Stimulated activated naive CD8-positive, alpha-beta T cell treated with anti-CD3 and anti-CD28 coated beads, Interleukin-15, Interleukin-2, amounts not matched to agents 100 U/mL and 50 U/mL, for 24 hours (primary cell): ENCODE measurements around the gene HES7.

Experiments used
- ATAC-seq: fragments of 150-1000 bp; cut with Tn5 transposase; one replicate; pipeline ENCODE4 v1.10.0; 2021
- DNase-seq: peaks from one replicate; pipeline ENCODE4 v3.0.0; 2021

The HES7 gene

DNA sequence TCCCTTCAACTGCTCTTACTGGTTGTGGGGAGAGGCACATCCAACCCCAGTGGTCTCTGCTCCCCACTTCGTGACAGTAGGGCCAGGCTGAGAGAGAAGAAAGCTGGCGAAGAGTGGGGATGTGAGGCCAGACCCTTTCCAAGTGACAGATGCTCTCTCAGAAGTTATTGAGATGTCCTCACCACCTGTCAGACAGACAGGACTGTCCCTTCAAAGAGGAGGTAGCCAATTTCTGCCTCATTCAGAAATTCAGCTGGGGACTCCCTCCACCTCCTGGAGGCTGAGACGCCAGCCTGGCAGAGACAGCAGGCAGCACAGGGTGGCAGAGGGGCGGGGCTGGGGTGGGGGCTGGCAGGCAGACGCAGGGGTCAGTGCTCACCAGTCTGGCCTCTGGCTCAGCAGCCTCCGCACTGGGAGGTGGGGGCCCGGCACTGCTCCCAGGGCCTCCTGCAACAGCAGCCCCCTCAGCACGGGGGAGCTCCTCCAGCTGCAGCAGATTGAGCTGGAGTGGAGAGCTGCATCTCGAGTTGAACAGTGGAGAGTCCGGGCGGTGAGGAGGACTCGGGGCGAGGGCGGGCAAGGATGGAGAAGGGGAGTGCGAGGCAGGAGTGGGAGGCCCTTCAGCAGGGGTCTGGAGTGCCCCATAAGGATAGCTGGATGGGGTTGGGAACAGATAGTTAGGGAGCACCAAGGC, 19.1 kb upstream of the HES7 start:
- ATAC-seq (no peak), DNase-seq (no peak)

DNA sequence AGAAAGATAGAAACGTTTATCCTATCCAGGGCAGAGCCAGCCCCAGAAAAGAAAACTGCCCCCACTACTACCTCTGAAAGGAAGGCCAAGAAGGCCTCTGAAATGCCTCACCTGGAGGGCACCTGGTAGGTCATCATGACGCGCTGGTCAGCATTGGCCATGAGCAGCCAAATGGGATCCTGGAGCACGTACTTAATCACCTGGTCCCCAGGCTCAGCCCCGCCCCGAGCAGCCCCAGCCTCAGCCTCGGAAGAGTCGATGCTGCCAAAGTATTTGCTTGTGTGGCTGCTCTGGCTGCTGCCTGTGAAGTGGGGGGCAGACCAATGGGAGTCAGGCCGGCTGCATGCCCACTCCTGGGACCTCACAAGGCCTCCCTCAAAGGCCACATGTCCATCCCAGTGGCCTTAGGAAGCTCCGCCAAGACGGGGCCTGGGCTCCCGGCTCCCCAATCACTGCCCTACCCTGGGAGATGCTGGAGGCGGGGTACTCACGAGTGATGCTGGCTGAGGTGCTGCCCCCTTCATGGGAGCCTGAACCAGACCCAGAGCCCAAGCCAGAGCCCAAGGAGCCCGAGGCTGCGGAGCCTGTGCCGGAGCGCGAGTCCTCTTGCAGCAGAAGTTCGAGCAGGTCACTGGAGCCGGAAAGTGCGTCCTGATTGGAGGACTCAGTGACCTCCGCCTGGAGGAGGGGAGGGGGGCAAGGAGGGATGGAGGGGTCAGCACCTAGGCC, 18.4 kb upstream of the HES7 start:
- no peak for ATAC-seq
- no peak for DNase-seq

DNA sequence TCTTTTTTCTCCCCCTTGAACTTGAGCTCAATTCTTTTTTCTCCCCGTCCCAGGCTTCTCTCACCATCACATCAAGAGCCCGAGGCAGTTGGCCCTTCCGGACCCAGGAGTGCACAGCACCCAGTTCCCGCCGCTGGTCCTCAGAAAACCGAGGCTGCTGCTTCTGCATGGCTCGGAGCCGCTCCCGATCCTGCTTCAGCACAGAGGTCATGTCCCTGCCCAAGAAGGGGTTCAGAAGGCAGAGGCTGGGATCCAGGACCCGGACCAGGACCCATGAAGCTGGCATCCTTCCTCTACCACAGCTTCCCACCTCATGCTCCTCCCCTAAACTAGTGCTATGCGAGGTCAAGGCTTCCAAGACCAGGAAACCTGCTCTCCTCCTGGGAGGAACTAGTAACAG, 17.8 kb upstream of the HES7 start:
- DNase-seq = no peak
- no peak for ATAC-seq

DNA sequence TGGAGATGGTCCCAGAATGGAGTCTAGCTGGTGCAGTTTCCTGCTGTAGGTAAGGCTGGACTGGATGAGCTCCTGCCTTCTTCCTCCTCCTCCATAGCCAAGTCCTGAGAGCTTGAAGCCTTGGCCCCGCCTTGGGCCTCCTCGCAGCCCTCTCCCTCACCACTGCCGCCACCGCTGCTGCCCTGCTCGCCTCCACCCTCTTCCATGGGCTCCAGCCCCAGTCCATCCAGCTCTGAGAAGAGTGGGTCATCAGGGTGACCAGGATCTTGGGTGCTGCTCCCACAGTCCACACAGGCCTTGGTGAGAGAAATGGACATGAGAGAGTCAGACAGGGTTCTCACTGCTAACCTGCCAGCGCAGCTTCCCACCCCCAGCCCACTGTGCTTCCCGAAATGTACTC, 17.1 kb upstream of the HES7 start:
- DNase-seq (no peak), ATAC-seq (no peak)

DNA sequence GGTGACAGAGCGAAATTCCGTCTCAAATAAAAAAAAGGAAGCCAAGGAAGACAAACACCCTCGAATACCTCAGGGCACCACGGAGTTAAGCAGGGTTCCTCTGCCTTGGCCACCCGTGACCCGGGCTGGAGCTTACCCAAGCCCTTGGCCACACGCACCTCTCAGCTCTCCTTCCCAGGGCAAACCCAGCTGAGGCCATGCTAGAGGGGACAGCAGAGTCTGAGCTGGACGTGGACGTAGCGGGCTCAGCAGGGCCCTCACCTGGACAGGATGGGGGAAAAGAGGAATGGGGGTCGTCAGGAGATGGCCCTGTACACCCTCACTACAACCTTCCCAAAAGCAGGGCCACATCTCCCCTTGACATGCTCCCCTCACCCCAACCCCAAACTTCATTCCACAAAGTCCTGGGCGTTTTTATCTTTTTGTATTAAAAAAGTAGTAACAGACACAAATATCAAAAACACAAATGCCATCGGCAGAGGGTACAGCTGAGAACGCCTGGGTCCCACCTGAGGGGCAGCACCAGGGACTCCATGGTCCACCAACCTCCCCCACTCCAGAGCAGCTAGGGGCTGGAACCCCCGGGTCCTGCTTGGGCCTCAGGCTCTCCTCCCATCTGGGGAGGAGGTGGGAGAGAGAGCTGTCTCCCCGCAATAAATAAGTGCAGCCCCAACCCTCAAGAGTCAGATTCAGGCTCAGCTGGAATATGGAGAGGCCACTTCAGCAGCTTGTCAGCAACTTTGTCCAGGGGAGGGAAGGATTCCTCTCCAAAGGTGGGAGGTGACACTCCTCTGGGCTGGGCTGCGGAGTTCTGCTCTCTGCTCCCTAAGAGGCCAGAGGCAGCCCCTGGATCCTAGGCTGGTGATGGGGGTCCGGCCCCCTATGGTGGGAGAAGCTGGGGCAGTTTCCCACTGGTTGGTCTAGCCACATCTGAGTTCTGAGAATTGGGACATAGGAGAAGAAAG, 16.4 kb upstream of the HES7 start:
- ATAC-seq = no peak
- no peak for DNase-seq

DNA sequence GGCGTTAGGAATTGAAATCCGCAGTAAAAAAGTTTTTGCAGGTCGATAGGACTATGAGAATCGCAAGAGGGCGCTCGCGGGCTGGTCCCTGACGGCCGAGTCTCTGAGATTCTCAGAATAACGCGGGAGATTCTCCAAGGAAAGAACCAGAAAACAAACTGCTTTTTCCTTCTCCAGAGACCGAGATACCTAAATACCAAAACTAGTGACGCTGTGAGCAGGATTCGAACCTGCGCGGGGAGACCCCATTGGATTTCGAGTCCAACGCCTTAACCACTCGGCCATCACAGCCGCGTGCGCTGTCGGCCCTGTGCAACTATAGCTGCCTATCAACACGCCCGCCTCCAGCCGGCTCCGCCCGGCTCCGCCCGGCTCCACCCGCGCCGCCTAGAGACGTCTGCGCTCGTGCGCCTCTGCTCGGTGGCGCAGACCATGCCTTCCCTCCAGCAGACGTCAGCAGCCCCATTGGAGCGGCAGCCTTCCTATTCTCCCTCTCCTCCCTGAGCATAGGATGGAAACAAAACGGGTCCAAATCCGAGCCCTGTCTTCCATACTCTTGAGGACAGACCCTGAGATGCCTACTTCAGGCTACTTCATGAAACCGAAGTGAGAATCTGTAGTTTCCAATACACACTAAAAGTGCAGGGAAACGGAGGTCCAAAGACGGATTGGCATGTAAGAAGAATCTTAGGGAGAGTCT, 14.9 kb upstream of the HES7 start:
- ATAC-seq (peak; percentile 93), DNase-seq (peak; percentile 97)

DNA sequence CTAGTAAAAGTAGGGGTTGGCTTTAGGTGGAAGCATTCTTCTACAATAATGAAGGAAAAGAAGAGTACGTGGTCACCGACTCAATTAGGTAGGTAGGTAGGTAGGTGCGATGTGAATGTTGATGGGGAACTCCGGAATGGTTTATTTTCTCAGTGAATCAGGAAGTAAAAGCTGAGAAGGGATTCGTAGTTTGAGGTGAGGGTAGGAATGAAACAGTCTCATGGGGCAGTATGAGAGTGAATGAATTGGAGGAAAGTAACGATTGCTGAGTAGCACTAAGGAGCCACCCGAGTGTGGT, 14.4 kb upstream of the HES7 start:
- ATAC-seq (no peak), DNase-seq (no peak)

DNA sequence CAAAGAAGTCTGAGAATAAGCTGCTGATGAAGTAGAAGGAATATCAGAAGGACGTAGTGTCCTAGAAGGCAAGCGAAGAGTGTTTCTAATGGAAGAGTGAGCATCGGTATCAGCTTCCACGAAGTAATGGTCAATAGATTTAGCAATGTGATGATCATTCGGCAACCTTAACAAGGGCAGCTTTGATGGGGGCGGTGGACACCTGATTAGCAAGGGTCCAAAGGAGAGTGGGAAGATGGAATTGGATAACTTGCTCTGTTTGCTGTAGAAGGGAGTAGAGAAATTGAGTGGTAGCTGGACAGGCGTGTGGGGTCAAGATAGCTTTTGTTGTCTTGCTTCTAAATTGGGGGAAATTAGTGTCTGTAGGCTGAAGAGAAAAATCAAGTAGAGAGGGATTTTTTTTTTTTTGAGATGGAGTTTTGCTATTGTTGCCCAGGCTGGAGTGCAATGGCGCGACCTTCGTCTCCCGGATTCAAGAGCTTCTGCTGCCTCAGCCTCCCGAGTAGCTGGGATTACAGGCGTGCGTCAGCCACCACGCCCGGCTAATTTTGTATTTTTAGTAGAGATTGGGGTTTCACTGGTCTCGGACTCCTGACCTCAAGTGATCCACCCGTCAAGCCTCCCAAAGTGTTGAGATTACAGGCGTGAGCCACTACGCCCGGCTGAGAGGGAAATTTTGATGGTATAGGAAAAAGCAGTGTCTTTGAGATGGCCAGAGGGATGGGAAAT, 13.9 kb upstream of the HES7 start:
- no peak for ATAC-seq
- no peak for DNase-seq

DNA sequence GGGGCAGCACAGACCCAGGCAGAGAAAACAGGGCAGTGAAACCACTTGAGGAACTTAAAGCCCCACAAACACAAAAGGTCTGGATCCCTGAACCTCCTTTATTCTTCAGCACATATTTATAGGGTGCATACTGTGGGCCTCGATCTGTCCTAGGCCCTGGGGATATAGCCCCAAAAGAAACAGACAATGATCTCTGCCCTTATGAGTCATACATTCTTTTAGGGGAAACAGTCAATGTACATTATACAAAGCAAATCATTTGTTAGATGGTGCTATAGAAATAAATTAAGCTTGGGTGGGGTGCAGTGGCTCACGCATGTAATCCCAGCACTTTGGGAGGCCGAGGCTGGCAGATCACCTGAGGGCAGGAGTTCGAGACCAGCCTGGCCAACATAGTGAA, 10.0 kb upstream of the HES7 start:
- ATAC-seq (no peak), DNase-seq (no peak)

DNA sequence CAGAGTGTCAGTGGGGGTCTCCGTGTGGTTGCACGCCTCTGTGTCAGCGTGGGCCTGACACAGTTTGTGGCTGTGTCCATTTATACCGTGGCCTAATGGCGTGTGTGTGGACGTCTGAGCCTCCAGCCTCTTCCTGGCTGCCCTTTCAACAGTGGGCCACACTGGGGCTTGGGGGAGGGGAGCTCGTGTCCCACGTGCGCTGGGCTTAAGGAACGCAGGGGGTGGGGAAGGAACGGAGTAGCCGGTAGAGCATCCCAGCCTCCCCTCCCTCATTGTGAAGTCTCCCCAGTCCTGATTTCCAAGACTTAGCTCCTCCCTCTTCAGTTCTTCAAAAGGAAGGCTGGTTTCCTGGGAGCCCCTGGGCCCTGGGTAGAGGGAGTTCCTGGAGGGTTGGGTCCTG, 9.5 kb upstream of the HES7 start:
- DNase-seq = no peak
- no peak for ATAC-seq

DNA sequence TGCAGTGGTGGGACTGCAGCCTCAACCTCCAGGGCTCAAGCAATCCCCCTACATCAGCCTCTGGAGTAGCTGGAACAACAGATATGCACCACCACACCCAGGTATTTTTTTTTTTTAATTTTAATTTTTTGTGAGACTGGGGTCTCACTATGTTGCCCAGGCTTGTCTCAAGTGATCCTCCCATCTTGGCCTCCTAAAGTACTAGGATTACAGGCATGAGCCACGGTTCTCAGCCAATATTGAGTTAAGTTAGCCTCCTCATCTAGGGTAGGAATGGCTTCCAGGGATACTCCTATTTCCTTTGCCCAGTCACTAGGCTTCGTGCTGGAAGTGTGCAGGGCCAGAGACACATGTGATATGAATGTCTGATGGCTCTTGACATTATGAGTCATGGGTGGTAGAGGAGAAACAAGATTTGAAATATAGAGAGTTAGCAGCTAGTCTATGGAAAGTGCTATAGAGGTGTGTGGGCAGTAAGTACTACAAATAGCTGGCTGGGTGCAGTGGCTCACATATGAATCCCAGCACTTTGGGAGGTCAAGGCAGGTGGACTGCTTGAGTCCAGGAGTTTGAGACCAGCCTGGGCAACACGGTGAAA, 8.0 kb upstream of the HES7 start:
- peak; percentile 76 for ATAC-seq

DNA sequence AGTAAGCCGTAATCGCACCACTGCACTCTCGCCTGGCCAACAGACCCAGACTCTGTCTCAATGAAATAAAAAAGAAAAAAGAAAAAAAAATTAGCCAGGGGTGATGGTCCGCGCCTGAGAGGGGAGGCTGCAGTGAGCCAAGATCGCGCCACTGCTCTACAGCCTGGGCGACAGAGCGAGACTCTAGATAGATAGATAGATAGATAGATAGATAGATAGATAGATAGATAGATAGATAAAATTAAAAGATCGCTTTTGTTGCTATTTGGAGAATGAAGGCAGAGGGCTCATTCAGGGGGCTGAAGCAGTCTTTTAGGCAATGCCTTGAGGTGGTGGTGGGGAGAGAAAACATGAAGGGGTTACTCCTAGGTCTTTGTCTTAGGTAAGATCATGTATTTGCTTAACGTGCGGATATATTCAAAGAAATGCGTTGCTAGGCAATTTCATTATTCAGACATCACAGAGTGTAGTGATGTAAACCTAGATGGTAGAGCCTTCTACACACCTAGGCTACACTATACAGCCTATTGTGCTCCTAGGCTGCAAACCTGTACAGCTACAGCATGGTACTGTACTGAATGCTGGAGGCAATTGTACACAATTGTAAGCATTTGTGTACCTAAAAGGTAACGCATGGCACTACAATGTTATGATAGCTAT, 4.3 kb upstream of the HES7 start:
- ATAC-seq (no peak), DNase-seq (no peak)

More for the DNA sequence above, 8.0 kb upstream of the HES7 start:
- no peak for DNase-seq

DNA sequence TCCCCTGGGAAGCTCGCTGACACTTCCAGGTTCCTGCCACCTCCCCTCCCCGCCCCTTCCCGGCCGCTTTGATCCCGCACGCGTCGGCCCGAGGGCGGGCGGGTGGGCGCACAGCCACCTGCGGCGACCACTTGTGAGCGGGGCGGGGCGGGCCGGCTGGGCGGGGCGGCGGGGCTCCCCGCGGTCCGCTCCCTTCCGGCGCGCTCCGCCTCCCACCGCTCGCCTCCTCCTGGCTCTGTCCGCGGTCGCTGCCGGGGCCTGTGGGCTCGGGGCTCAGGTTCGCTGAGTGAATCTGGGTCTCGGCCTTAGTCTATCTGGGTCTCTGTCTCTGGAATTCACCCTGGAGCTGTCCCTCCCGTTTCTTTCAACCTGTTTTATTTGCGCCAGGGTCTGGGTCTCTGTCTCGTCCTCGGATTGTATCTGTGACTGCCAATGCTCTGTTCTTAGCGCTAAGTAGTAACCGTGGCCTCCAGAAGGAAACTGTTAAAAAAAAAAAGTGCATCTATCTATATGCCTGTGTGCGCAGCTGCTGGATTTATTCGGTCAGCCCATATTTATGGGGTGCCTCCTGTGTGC, 2.7 kb upstream of the HES7 start:
- ATAC-seq = peak; percentile 32

DNA sequence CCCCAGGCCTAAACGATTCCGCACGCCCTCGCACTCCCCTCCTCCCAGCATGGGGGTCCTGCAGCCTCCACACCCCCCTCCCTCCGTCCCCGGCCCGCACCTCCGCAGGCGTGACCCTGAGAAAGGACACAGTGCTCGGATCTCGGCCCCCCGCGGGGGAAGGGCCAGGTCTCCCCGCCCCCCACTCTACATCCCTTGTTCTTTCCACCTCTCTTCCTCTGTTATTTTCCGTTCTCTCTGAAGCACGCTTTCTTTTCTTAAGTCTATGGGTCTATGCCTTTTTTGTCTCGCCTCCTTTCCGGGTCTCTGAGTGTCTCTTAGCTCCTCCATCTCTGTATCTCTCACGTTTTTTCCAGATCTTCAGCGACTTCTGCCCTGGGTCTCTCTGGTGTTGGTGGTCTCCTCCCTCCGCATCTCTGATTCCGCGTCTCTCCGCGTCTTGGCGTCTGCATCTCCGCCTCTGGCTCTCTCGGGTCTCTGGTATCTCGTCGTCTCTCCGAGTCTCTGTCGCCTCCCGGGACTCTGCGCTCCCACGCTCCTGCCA, 2.1 kb upstream of the HES7 start:
- DNase-seq (peak; percentile 38), ATAC-seq (no peak)

More for the DNA sequence above, 2.7 kb upstream of the HES7 start:
- DNase-seq = peak; percentile 72

DNA sequence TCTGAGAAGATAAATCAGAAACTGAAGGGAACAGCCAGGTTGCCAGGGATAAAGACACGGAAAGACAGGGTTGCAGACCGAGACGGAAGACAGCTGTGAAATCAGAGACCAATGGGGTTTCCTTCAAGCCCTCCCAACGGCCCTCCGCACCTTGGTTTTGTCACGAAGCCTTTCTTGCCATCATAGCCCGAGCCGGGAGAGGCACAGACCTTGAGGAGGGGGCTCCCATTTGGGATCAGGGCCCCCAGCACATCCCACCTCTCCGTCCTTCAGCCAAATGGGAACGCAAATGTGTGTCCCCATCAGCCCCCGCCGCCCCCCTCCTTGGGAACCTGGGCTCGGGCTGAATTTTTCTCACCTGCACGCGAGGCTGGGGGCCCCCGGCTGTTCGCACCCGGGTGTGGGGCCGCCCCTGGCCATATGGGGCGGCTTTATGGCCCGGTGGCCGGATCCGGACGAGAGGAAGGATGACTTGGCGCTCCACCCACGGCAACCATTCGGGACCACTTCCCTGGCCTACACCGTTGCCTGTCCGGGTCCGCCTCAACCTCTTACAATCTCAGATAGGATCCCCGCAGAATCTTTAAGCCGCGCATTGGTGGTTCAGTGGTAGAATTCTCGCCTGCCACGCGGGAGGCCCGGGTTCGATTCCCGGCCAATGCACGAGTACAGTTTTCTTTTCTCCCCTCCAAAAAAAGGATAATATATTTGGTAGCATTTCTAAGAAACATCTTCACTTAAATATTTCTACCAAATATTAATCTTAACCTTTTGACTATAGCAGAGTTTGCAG, 1.4 kb upstream of the HES7 start:
- ATAC-seq (peak; percentile 41), DNase-seq (peak; percentile 90)

DNA sequence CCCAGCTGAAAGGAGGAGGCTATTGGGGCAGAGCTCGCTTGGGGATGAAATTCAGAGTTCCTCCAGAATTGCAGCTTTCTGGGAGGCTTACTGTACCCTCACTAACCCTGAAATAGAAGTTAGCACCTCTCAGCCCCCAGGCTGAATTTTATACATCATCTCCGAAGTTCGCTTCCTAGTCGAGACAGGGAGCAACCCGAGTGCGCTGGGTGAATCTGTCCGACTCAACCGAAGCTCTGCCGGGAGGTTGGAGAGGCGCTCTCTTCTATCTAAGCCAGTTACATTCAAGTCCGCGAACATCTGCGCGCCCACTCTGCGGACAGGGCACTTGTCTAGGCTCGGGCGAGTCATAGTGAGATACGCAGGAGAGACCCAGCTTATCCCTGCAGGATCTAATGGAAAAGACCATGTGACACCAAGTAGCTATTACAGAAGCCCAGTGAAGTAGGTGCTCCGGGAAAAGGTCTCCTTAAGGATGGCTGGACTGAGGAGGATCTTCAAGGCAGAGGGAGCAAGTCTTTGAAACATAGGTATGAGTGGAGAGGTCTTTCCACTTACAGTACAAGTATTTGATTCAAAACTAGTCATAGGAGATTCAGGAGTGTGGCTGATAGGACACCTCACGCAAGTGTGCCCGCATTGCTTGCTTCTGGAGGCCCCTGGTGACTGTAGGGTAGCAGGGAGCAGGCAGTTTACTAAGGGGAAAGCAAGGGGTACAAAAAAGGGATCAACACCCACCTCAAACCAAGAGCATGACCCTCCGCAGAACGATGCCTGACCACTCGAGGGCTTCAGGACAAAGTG, 646 bp upstream of the HES7 start:
- DNase-seq (peak; percentile 39), ATAC-seq (no peak)

DNA sequence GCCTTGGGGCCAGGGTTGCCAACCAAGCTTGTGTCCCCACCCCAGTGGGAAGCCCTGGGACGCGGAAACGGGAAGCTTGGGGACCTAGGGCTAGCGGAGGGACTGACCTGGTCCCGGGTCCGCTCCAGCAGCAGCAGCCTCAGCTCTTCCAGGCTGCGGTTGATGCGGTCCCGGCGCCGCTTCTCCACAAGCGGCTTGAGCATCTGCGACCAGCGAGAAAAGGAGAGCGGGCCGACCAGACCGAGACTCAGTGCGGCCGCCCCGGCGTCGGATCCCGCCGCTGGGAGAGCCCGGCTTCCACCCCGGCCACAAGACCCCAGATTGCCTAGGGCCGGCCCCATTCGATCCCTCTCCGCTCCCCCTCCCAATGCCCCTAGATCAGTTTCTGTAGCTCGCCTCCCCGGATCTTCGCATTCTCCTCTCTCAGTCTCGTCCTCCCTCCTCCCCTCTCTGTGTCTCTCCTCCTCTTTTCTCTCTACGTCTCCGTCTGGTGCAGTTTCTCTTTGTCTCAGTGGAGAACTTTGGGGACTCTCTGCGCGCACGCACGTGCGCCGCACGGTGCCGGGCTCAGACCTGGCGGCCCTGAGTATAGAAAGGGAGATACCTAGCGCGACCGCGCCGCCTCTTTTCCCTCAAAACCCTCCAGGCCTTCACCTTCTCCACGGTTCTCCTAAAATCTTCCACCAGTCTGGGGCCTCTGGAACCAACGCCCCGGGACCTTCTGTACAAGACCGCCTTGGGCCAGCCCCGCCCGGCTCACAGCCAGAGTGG, 797 bp downstream of the HES7 start:
- peak; percentile 48 for DNase-seq
- ATAC-seq = no peak
